ENCODE measurements around the gene FAXC.
"Not testable (repeated sequence)": the region's sequence is repeated elsewhere in the genome, so short reads cannot be mapped to it uniquely, and the experiment has no call there.

Gene FAXC

DNA sequence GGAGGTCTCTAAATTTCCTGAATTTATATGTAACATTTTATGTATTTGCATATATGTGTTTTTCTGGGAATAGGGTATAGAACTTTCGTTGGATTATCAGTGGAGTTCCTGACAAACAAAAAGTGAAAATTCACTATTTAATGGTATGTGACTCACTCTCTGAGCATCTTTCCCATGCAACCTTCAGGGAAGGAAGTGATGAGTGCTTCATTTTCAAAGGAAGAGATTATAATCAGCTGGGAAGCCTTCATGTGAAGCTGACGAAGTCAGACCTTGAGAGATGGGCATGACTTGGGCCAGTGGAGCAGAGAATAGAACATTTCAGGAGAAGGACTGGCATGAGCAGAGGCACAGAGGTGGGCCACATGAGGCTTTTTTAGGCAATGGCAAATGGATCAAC lies 72.7 kb downstream of the FAXC start:
- DNase-seq = no peak

DNA sequence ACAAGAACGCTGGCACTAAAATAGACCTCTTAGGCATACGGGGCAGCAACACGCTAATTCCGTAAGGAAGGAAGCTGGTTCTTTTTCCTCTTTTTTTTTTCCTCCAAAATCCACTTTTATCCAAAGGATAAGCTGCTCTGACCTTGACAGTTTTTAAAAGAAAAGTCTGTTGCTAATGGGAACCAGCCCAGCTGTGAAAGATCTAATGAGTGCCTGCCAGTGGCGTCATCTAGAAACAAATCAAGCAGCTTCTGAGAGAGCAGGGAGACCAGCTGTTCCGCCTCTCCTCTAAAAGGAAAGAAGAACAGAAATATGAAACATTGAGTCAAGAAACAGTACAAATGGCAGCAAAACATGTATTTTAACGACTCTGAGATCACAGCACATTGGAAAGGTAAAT lies 78.6 kb downstream of the FAXC start:
- DNase-seq = no peak

DNA sequence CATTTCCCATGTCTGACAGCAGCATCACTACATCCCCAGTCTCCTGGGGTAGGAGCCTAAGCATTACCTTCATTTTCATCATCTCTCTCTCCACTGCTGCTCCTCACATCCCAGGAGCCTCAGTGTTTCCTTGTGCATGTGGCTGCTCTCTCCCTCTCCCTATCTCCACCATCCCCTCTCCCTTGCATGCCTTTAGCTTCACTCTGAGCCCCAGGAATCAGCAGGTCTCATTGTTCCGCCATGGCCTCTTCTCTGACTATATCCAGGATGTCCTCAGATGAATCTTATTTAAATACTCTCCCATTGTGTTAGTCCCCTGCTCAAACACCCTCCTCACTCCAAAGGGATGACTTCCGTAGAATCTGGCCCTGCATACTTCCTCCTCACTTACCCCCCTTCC lies 79.4 kb downstream of the FAXC start:
- DNase-seq = no peak

GRCh38 chr6:99269207-99269606 lies 80.3 kb downstream of the FAXC start:
- DNase-seq = no peak

GRCh38 chr6:99266996-99267395 lies 82.5 kb downstream of the FAXC start:
- DNase-seq = not testable (repeated sequence)

- not testable (repeated sequence) for DNase-seq
These were observed 84.0 kb downstream of the FAXC start for GRCh38 chr6:99265447-99265846.

- no peak for DNase-seq
These were observed 94.6 kb downstream of the FAXC start for GRCh38 chr6:99254616-99255550.

DNA sequence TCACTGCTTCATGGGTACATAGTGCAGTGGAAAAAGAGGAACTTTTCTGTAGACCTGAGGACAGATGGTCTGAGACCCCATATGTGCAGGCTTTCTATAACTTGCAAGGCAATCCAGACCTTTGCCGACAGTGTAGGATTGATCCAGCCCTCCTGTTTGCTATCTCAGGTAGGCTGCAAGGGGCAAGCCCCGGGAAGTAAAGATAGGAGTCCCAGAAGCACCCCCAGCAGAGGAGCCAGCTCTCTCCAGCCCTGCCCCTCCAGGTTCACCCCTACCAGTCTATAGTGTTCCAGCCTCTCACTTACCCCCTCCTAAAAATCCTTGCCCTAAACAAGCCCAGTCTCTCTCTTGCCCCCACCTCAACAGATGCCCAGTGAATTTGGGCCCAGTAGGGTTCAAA lies 96.2 kb downstream of the FAXC start:
- DNase-seq = no peak

GRCh38 chr6:99252421-99252820 lies 97.1 kb downstream of the FAXC start:
- DNase-seq = no peak

DNA sequence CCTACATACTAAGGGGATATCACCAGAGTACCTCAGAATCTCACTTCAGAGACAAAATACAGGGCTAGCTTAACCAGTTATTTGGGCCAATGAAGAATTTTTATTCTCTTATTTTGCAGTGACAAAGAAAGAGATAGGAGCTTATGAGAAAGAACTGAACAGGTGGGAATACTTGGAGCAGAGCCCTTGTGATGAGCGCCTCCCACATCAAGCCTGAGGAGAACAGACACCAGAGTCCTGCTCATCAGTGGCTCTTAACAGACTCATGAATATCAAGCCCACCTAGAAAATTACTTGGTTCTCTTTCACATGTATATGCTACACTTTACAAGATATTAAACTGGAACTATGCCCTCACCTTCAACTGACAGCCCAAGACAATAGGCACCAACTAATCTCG lies 99.0 kb downstream of the FAXC start:
- no peak for DNase-seq

DNA sequence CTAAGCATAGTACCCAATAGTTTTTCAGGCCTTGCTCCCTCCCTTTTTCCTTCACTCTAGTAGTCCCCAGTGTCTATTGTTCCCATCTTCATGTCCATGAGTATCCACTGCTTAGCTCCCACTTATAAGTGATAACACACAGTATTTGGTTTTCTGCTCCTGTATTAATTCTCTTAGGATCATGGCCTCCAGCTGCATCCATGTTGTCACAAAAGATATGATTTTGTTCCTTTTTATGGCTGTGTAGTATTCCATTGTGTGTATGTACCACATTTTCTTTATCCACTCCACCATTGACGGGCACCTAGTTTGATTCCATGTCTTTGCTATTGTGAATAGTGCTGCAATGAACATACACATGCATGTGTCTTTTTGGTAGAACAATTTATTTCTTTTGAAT lies 102.9 kb downstream of the FAXC start:
- no peak for DNase-seq

DNA sequence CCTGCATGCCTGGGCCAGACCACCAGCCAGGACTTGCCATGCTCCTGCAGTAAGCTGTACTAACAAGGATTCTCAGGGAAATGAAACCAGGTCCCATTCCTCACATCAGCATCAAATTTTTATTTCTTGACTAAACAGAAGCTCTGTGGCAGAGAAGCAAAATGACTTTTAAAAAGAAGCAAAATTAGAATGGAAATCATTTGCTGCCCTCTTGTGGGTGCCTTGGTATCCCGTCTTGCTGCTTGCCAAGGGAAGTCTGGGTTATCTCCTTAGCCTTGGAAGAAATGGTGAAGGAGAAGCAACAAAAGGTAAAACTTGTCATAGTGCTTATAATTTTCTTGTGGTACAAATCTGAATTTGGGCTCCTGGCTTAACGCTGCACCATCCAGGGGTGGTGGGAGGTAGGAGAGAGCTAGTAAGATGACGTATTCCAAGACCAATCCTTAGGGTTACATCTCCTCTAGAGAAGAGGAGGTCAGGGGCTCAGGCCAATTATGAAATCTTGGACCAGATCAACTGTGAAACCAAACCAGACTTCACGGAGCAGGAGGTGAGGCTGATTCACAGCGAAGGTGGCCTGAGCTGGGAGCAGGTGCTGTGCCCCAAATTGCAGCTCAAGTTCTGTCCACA lies 107.5 kb downstream of the FAXC start:
- no peak for DNase-seq

- DNase-seq = no peak
These were observed 113.5 kb downstream of the FAXC start for GRCh38 chr6:99236010-99236409.

DNA sequence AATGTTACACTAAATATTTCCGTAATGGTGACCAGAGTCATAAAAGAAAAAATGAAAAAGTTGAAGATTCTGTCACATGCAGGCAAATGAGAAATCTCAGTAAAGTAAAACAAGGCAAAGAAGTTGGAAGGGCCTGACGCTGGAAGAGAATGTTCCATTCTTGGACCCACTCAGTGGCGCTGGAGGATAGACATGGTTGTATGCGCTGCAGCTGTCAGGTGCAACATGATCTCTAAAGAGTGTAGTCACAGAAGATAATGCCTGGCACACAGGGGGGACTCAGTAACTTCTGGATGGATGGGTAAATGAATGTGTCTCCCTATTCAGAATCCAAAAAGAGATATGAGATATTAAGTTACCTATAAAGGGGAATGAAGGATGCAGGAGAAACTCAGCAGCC lies 116.3 kb downstream of the FAXC start:
- DNase-seq = no peak

DNA sequence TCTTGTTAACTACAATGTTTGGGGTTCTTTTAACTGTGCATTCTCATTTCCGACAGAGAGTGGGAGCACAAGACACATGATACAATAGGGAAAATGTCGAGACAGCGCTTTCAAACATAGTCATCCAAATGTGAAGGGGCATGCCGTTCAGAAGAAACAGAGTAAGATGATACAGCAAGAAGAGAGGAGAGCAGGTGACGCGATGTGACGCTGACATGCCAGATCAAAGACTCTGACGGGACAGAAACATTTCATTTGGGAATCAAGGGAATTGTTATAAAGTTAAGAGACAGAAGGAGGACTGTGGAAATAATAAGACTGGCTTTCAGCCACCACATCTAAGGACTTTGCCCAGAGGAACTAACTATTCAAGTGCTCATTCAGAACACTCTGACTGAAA lies 117.4 kb downstream of the FAXC start:
- DNase-seq = no peak

DNA sequence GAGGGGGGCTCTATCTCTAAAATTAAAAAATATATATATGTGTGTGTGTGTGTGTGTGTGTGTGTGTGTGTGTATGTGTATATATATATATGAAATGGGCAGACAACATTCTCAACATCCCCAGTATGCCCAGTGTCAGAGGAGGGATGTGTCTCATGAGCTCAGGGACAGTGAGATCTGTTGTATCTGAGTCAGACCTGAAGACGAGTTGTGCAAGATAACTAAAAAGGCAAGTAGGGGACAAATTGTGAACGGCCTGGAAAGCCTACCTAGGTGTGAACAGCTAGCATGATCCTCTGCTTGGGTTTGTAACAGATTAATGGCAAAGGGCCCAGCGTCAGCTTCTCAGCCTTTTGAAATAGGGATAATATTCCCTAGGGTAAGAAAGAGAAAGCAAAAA lies 124.3 kb downstream of the FAXC start:
- DNase-seq = no peak

All from NCI-H187 (cell line).